GM23338 (cell line): Measurements from ENCODE around the gene RIC8B. TPM values are rescaled to one million over a fixed set of nuclear protein-coding genes. Genes with fewer than 3 reads are reported as not detected.

ENCODE experiments used
- ATAC-seq: fragments of 200-7000 bp; cut with Tn5 transposase; 3 replicates; pipeline ENCODE4 v1.9.1; 2020
- DNase-seq: peaks from one replicate; pipeline ENCODE4 v3.0.0-alpha.2; 2015; ENCODE audit warnings: low spot score
- H2AFZ ChIP-seq: fragments of 200-600 bp; sonication (generic); 2 replicates; pipeline ENCODE4 v1.8.0; 2016; ENCODE audit warnings: antibody characterized with exemption, mild to moderate bottlenecking, moderate library complexity
- H3F3A ChIP-seq: fragments of 200-600 bp; sonication (generic); replicated peaks from 2 replicates; pipeline ENCODE4 v1.8.0; 2017; ENCODE audit warnings: antibody characterized with exemption, mixed run types, low read depth
- H3K27ac ChIP-seq: fragments of 200-600 bp; sonication (generic); 2 replicates; pipeline ENCODE4 v1.6.1; 2016; ENCODE audit warnings: low read depth
- H3K27me3 ChIP-seq: fragments of 200-600 bp; sonication (generic); 2 replicates; pipeline ENCODE4 v1.8.0; 2016; ENCODE audit warnings: mild to moderate bottlenecking, mixed run types, moderate library complexity; ENCODE audit not compliant: insufficient read depth
- H3K36me3 ChIP-seq: fragments of 200-600 bp; sonication (generic); 2 replicates; pipeline ENCODE4 v1.8.0; 2016; ENCODE audit warnings: mild to moderate bottlenecking; ENCODE audit not compliant: insufficient read depth
- H3K4me1 ChIP-seq: fragments of 200-600 bp; sonication (generic); 2 replicates; pipeline ENCODE4 v1.8.0; 2016; ENCODE audit warnings: mild to moderate bottlenecking, moderate library complexity; ENCODE audit not compliant: insufficient read depth
- H3K4me2 ChIP-seq: fragments of 200-600 bp; sonication (generic); 2 replicates; pipeline ENCODE4 v1.7.1; 2017; ENCODE audit warnings: mixed run types
- H3K4me3 ChIP-seq: fragments of 200-600 bp; sonication (generic); 2 replicates; pipeline ENCODE4 v1.6.1; 2016; ENCODE audit warnings: mixed run types
- H3K79me2 ChIP-seq: fragments of 200-600 bp; sonication (generic); replicated peaks from 2 replicates; pipeline ENCODE4 v1.8.0; 2017; ENCODE audit warnings: mild to moderate bottlenecking; ENCODE audit not compliant: insufficient read depth
- H3K9me2 ChIP-seq: fragments of 200-600 bp; sonication (generic); 2 replicates; pipeline ENCODE4 v1.8.0; 2017; ENCODE audit not compliant: insufficient read depth
- H4K20me1 ChIP-seq: fragments of 200-600 bp; sonication (generic); replicated peaks from 2 replicates; pipeline ENCODE4 v1.8.0; 2017; ENCODE audit warnings: mild to moderate bottlenecking; ENCODE audit not compliant: insufficient read depth
- H3K27ac Mint-ChIP-seq: 2 replicates; pipeline ENCODE4 v1.8.0; 2020; ENCODE audit warnings: inconsistent platforms, mild to moderate bottlenecking, moderate library complexity, mixed read lengths
- H3K27me3 Mint-ChIP-seq: 3 replicates; pipeline ENCODE4 v1.8.0; 2022; ENCODE audit warnings: low read depth, mild to moderate bottlenecking, moderate library complexity, mixed read lengths, inconsistent platforms; ENCODE audit not compliant: insufficient read depth, poor library complexity
- H3K36me3 Mint-ChIP-seq: 3 replicates; pipeline ENCODE4 v1.8.0; 2021; ENCODE audit warnings: low read depth, mild to moderate bottlenecking, inconsistent platforms, moderate library complexity, mixed read lengths
- H3K4me1 Mint-ChIP-seq: 3 replicates; pipeline ENCODE4 v1.8.0; 2020; ENCODE audit warnings: mild to moderate bottlenecking, inconsistent platforms, mixed read lengths
- H3K4me3 Mint-ChIP-seq: 3 replicates; pipeline ENCODE4 v1.8.0; 2021; ENCODE audit warnings: moderate library complexity, mild to moderate bottlenecking, inconsistent platforms, mixed read lengths
- H3K9me3 Mint-ChIP-seq: 3 replicates; pipeline ENCODE4 v1.8.0; 2020; ENCODE audit warnings: moderate library complexity, mild to moderate bottlenecking, inconsistent platforms, mixed read lengths
- CREB1 ChIP-seq: fragments of 250-450 bp; sonication (Bioruptor Pico); IDR thresholded peaks from 2 replicates; pipeline ENCODE4 v1.5.0; 2020; ENCODE audit warnings: low read depth, mild to moderate bottlenecking, moderate library complexity
- EZH2 ChIP-seq: fragments of 200-600 bp; sonication (generic); IDR thresholded peaks from one replicate; pipeline ENCODE4 v1.8.0; 2017; ENCODE audit warnings: antibody characterized with exemption, mild to moderate bottlenecking, low read depth; ENCODE audit not compliant: unreplicated experiment
- EZH2phosphoT487 ChIP-seq: fragments of 200-600 bp; sonication (generic); IDR thresholded peaks from one replicate; pipeline ENCODE4 v1.8.1; 2018; ENCODE audit warnings: antibody characterized with exemption; ENCODE audit not compliant: unreplicated experiment
- JUNB ChIP-seq: IDR thresholded peaks from one replicate; pipeline ENCODE4 v1.6.1; 2016; ENCODE audit warnings: antibody characterized with exemption; ENCODE audit not compliant: unreplicated experiment
- NANOG ChIP-seq: IDR thresholded peaks from 2 replicates; pipeline ENCODE4 v1.6.1; 2016; ENCODE audit warnings: antibody characterized with exemption, borderline replicate concordance
- POLR2AphosphoS5 ChIP-seq: IDR thresholded peaks from 2 replicates; pipeline ENCODE4 v1.6.1; 2016; ENCODE audit warnings: antibody characterized with exemption, low read depth
- STAT1 ChIP-seq: IDR thresholded peaks from one replicate; pipeline ENCODE4 v1.6.1; 2016; ENCODE audit warnings: antibody characterized with exemption; ENCODE audit not compliant: unreplicated experiment
- ZNF114 ChIP-seq: fragments of 250-450 bp; sonication (Bioruptor Pico); IDR thresholded peaks from 2 replicates; pipeline ENCODE4 v1.5.0; 2020; ENCODE audit warnings: mild to moderate bottlenecking, moderate library complexity
- ZNF331 ChIP-seq: fragments of 250-450 bp; sonication (Bioruptor Pico); IDR thresholded peaks from 2 replicates; pipeline ENCODE4 v1.5.0; 2020; ENCODE audit warnings: low read depth, mild to moderate bottlenecking, moderate library complexity
- polyA plus RNA-seq: library from polyadenylated mRNA; unstranded; fragments of >200 nt; fragmentation: Nextera tagmentation; extraction: Ambion mirVana; gene quantifications from 2 replicates; pipeline ENCODE4 v1.2.1, GENCODE V29; 2016
- total RNA-seq: library from RNA; depleted of rRNA; stranded (reverse); fragments of >200 nt; shearing (Covaris generic); gene quantifications from 2 replicates; pipeline ENCODE4 v1.2.3, GENCODE V29; 2014
- TF ChIP-seq, protein P1 (sequence below): fragments of 250-450 bp; sonication (Bioruptor Pico); IDR thresholded peaks from 2 replicates; pipeline ENCODE4 v1.5.0; 2020; ENCODE audit warnings: mild to moderate bottlenecking, moderate library complexity
- TF ChIP-seq, protein P2 (sequence below): IDR thresholded peaks from 2 replicates; pipeline ENCODE4 v1.6.1; 2016; ENCODE audit warnings: antibody characterized with exemption
- TF ChIP-seq, protein P3 (sequence below): IDR thresholded peaks from one replicate; pipeline ENCODE4 v1.6.1; 2018; ENCODE audit warnings: antibody characterized with exemption; ENCODE audit not compliant: unreplicated experiment
- TF ChIP-seq, protein P4 (sequence below), 2 experiments: fragments of 200-600 bp in 1 of 2; sonication (generic) in 1 of 2; conservative IDR thresholded peaks; 2 replicates each; pipeline versions ENCODE4 v1.5.1 to v1.6.1; 2016 to 2017; ENCODE audit warnings: antibody characterized with exemption in 2 of 2, low read depth in 2 of 2, mild to moderate bottlenecking in 2 of 2, moderate library complexity in 1 of 2

Gene RIC8B
- total and polyA plus RNA-seq, 2 experiments from 2014 or later = 12.3 to 25.5 TPM

DNA sequence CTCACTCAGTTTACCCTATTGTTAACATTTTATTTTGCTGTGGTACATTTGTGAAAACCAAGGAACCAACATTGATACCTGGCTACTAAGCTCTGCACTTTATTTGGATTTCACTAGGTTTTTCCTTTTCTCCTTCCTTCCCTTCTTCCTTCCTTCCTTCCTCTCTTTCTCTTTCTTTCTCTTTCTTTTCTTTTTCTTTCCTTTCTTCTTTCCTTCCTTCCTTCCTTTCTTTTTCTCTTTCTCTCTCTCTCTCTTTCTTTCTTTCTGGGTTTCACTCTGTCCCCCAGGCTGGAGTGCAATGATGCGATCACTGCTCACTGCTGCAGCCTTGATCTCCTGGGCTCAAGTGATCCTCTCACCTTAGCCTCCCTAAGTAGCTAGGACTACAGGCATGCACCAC is 152.2 kb downstream of the RIC8B start:
- H3K4me1 Mint-ChIP-seq = no peaks in the 10 kb centered on the region
- Histone ChIP-seq H3K4me2 (no peak overlapping the region), H3K27ac (no peak overlapping the region), H3K4me3 (no peak overlapping the region), H3K4me1 (no peaks in the 10 kb centered on the region), H3K36me3 (no peaks in the 10 kb centered on the region), H3F3A (no peaks in the 10 kb centered on the region), H2AFZ (no peak overlapping the region), H3K27me3 (no peaks in the 10 kb centered on the region), H3K79me2 (no peaks in the 10 kb centered on the region), H4K20me1 (no peaks in the 10 kb centered on the region), H3K9me2 (peaks cover 4% of the 10 kb centered on the region; the same call in 1 of the 2 replicates)
- TF ChIP-seq JUNB (no peak), EZH2phosphoT487 (no peak), POLR2AphosphoS5 (no peak), ZNF114 (CRISPR knock-in tag) (no peak), ZNF331 (CRISPR knock-in tag) (no peak), NANOG (no peak), EZH2 (no peak), STAT1 (no peak), CREB1 (CRISPR knock-in tag) (no peak)
- TF ChIP-seq, protein P1, sequence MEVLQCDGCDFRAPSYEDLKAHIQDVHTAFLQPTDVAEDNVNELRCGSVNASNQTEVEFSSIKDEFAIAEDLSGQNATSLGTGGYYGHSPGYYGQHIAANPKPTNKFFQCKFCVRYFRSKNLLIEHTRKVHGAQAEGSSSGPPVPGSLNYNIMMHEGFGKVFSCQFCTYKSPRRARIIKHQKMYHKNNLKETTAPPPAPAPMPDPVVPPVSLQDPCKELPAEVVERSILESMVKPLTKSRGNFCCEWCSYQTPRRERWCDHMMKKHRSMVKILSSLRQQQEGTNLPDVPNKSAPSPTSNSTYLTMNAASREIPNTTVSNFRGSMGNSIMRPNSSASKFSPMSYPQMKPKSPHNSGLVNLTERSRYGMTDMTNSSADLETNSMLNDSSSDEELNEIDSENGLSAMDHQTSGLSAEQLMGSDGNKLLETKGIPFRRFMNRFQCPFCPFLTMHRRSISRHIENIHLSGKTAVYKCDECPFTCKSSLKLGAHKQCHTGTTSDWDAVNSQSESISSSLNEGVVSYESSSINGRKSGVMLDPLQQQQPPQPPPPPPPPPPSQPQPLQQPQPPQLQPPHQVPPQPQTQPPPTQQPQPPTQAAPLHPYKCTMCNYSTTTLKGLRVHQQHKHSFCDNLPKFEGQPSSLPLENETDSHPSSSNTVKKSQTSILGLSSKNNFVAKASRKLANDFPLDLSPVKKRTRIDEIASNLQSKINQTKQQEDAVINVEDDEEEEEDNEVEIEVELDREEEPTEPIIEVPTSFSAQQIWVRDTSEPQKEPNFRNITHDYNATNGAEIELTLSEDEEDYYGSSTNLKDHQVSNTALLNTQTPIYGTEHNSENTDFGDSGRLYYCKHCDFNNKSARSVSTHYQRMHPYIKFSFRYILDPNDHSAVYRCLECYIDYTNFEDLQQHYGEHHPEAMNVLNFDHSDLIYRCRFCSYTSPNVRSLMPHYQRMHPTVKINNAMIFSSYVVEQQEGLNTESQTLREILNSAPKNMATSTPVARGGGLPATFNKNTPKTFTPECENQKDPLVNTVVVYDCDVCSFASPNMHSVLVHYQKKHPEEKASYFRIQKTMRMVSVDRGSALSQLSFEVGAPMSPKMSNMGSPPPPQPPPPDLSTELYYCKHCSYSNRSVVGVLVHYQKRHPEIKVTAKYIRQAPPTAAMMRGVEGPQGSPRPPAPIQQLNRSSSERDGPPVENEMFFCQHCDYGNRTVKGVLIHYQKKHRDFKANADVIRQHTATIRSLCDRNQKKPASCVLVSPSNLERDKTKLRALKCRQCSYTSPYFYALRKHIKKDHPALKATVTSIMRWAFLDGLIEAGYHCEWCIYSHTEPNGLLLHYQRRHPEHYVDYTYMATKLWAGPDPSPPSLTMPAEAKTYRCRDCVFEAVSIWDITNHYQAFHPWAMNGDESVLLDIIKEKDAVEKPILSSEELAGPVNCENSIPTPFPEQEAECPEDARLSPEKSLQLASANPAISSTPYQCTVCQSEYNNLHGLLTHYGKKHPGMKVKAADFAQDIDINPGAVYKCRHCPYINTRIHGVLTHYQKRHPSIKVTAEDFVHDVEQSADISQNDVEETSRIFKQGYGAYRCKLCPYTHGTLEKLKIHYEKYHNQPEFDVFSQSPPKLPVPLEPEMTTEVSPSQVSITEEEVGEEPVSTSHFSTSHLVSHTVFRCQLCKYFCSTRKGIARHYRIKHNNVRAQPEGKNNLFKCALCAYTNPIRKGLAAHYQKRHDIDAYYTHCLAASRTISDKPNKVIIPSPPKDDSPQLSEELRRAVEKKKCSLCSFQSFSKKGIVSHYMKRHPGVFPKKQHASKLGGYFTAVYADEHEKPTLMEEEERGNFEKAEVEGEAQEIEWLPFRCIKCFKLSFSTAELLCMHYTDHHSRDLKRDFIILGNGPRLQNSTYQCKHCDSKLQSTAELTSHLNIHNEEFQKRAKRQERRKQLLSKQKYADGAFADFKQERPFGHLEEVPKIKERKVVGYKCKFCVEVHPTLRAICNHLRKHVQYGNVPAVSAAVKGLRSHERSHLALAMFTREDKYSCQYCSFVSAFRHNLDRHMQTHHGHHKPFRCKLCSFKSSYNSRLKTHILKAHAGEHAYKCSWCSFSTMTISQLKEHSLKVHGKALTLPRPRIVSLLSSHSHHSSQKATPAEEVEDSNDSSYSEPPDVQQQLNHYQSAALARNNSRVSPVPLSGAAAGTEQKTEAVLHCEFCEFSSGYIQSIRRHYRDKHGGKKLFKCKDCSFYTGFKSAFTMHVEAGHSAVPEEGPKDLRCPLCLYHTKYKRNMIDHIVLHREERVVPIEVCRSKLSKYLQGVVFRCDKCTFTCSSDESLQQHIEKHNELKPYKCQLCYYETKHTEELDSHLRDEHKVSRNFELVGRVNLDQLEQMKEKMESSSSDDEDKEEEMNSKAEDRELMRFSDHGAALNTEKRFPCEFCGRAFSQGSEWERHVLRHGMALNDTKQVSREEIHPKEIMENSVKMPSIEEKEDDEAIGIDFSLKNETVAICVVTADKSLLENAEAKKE (CRISPR knock-in tag) = no peak
- TF ChIP-seq, protein P2, sequence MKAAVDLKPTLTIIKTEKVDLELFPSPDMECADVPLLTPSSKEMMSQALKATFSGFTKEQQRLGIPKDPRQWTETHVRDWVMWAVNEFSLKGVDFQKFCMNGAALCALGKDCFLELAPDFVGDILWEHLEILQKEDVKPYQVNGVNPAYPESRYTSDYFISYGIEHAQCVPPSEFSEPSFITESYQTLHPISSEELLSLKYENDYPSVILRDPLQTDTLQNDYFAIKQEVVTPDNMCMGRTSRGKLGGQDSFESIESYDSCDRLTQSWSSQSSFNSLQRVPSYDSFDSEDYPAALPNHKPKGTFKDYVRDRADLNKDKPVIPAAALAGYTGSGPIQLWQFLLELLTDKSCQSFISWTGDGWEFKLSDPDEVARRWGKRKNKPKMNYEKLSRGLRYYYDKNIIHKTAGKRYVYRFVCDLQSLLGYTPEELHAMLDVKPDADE = no peak
- TF ChIP-seq, protein P3, sequence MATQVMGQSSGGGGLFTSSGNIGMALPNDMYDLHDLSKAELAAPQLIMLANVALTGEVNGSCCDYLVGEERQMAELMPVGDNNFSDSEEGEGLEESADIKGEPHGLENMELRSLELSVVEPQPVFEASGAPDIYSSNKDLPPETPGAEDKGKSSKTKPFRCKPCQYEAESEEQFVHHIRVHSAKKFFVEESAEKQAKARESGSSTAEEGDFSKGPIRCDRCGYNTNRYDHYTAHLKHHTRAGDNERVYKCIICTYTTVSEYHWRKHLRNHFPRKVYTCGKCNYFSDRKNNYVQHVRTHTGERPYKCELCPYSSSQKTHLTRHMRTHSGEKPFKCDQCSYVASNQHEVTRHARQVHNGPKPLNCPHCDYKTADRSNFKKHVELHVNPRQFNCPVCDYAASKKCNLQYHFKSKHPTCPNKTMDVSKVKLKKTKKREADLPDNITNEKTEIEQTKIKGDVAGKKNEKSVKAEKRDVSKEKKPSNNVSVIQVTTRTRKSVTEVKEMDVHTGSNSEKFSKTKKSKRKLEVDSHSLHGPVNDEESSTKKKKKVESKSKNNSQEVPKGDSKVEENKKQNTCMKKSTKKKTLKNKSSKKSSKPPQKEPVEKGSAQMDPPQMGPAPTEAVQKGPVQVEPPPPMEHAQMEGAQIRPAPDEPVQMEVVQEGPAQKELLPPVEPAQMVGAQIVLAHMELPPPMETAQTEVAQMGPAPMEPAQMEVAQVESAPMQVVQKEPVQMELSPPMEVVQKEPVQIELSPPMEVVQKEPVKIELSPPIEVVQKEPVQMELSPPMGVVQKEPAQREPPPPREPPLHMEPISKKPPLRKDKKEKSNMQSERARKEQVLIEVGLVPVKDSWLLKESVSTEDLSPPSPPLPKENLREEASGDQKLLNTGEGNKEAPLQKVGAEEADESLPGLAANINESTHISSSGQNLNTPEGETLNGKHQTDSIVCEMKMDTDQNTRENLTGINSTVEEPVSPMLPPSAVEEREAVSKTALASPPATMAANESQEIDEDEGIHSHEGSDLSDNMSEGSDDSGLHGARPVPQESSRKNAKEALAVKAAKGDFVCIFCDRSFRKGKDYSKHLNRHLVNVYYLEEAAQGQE = no peak
- TF ChIP-seq, protein P4, sequence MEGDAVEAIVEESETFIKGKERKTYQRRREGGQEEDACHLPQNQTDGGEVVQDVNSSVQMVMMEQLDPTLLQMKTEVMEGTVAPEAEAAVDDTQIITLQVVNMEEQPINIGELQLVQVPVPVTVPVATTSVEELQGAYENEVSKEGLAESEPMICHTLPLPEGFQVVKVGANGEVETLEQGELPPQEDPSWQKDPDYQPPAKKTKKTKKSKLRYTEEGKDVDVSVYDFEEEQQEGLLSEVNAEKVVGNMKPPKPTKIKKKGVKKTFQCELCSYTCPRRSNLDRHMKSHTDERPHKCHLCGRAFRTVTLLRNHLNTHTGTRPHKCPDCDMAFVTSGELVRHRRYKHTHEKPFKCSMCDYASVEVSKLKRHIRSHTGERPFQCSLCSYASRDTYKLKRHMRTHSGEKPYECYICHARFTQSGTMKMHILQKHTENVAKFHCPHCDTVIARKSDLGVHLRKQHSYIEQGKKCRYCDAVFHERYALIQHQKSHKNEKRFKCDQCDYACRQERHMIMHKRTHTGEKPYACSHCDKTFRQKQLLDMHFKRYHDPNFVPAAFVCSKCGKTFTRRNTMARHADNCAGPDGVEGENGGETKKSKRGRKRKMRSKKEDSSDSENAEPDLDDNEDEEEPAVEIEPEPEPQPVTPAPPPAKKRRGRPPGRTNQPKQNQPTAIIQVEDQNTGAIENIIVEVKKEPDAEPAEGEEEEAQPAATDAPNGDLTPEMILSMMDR (conservative IDR thresholded peaks at IDR 0.05; ENCODE audit: low read depth in 2 of 2) = no peak
- no peak for ATAC-seq
- no peak overlapping the region for H3K4me3 Mint-ChIP-seq
- peaks cover 10% of the 10 kb centered on the region; the same call in 2 of the 3 replicates for H3K9me3 Mint-ChIP-seq
- no peak for DNase-seq
- H3K36me3 Mint-ChIP-seq = peaks cover 5% of the 10 kb centered on the region; the same call in 2 of the 3 replicates
- H3K27me3 Mint-ChIP-seq = no peaks in the 10 kb centered on the region
- H3K27ac Mint-ChIP-seq = no peak overlapping the region
